ENCODE data around the gene DCAF15. TPM values are rescaled to one million over a fixed set of nuclear protein-coding genes. Genes with fewer than 3 reads are reported as not detected.

DCAF15 gene
- 10 to 100 TPM; 79.3 to 82.6 TPM for total RNA-seq
- polyA plus RNA-seq (ENCODE audit: insufficient read depth, low read depth, low replicate concordance), result 151 TPM
- long read RNA-seq, donor 1, transcript DCAF15-201 (13 exons, 2,278 nt), result major isoform, 10 of 15 reads
- long read RNA-seq, donor 1, partial matches to known transcripts, result 5 of 15 reads
- long read RNA-seq, donor 1, other reads (novel, unspliced or antisense), result 0 of 15 reads
- long read RNA-seq, donor 2, partial matches to known transcripts, result 0 of 4 reads
- long read RNA-seq, donor 2, other reads (novel, unspliced or antisense), result 0 of 4 reads

- H3K4me1 ChIP-seq, result peaks cover 11% of the 10 kb centered on the region
- peak within 1 kb of the TSS; percentile 79 to 85 for H3K27ac ChIP-seq
- intact Hi-C loops (cut with DNase I; ENCODE audit: low total_unique reads), result no loop called here
- H3K4me3 ChIP-seq, result peak within 1 kb of the TSS; percentile 80 to 87
- TF ChIP-seq, protein P1, sequence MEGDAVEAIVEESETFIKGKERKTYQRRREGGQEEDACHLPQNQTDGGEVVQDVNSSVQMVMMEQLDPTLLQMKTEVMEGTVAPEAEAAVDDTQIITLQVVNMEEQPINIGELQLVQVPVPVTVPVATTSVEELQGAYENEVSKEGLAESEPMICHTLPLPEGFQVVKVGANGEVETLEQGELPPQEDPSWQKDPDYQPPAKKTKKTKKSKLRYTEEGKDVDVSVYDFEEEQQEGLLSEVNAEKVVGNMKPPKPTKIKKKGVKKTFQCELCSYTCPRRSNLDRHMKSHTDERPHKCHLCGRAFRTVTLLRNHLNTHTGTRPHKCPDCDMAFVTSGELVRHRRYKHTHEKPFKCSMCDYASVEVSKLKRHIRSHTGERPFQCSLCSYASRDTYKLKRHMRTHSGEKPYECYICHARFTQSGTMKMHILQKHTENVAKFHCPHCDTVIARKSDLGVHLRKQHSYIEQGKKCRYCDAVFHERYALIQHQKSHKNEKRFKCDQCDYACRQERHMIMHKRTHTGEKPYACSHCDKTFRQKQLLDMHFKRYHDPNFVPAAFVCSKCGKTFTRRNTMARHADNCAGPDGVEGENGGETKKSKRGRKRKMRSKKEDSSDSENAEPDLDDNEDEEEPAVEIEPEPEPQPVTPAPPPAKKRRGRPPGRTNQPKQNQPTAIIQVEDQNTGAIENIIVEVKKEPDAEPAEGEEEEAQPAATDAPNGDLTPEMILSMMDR (IDR thresholded peaks at IDR 0.05), result peak in 1 of 3 experiments; percentile 2
- no peak for TF ChIP-seq POLR2A (IDR thresholded peaks at IDR 0.05)
- H3K36me3 ChIP-seq (ENCODE audit: low read depth, missing control alignments), result no peaks in the 10 kb centered on the region
- no peaks in the 10 kb centered on the region for H3K9me3 ChIP-seq
- no peaks in the 10 kb centered on the region for H3K27me3 ChIP-seq
- 0% methylated on average over 30 to 62 of the region's 65 CpGs for WGBS, 2 donors
- peak; percentile 100 for DNase-seq
Observed at GRCh38 chr19:13952154-13952930, at the start of gene DCAF15. DCAF15 (plus strand) TSS chr19:13952509; CDS start chr19:13952513, 4 bp downstream.

GRCh38 chr19:13902993-13903555 lies 49.2 kb upstream of the DCAF15 start:
- H3K4me1 ChIP-seq, result peaks cover 24% of the 10 kb centered on the region
- no peak overlapping the region for H3K4me3 ChIP-seq
- H3K36me3 ChIP-seq (ENCODE audit: low read depth, missing control alignments), result no peaks in the 10 kb centered on the region
- no peaks in the 10 kb centered on the region for H3K27me3 ChIP-seq
- no peak for TF ChIP-seq POLR2A (IDR thresholded peaks at IDR 0.05)
- TF ChIP-seq, protein P1 (IDR thresholded peaks at IDR 0.05), result peak in 1 of 3 experiments; percentile 26
- WGBS, 2 donors, result 70 to 94% methylated on average over 2 to 4 of the region's 4 CpGs
- no peak for DNase-seq
- no peak overlapping the region for H3K27ac ChIP-seq
- intact Hi-C loops (cut with DNase I; ENCODE audit: low total_unique reads), result no loop called here
- no peaks in the 10 kb centered on the region for H3K9me3 ChIP-seq

GRCh38 chr19:13905634-13906520 lies 46.4 kb upstream of the DCAF15 start, which contains the start of the genes BRME1 and CC2D1A:
BRME1 (minus strand) TSS chr19:13906117; CDS start chr19:13904892, 1,225 bp downstream.
CC2D1A (plus strand) TSS chr19:13906201; CDS start chr19:13906442, 241 bp downstream.
- intact Hi-C loops (cut with DNase I; ENCODE audit: low total_unique reads), result no loop called here
- Histone ChIP-seq H3K36me3 (ENCODE audit: low read depth, missing control alignments) (no peaks in the 10 kb centered on the region), H3K27ac (peak within 1 kb of the TSS; percentile 40 to 70), H3K9me3 (no peaks in the 10 kb centered on the region), H3K27me3 (no peaks in the 10 kb centered on the region), H3K4me1 (peaks cover 10% of the 10 kb centered on the region), H3K4me3 (peak within 1 kb of the TSS; percentile 90)
- DNase-seq, result peak; percentile 96
- TF ChIP-seq, protein P1 (IDR thresholded peaks at IDR 0.05), result no peak
- peak; percentile 28 for TF ChIP-seq POLR2A (IDR thresholded peaks at IDR 0.05)
- 5 to 15% methylated on average over 17 to 79 of the region's 86 CpGs for WGBS, 2 donors

DNA sequence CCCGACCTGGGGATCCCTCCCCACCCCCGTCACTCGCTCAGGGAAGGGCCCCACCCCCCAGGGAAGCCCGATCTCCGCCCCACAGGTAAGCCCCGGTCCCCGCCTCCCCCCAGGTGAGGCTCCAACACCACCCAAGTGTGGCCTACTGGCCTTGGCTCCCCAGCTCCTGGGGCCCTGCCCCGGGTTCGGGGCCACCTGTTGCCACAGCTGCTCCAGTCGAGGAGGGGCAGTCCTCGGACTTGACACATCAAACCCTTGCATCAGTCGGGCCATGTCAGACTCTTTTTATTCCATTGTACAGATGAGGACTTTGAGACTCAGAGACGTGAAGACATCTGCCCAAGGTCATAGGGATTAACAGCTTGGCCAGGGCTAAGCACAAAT lies 45.8 kb upstream of the DCAF15 start:
- Histone ChIP-seq H3K27me3 (no peaks in the 10 kb centered on the region), H3K27ac (peak overlapping the region; percentile 40 to 70), H3K36me3 (ENCODE audit: low read depth, missing control alignments) (no peaks in the 10 kb centered on the region), H3K4me1 (peaks cover 10% of the 10 kb centered on the region), H3K9me3 (no peaks in the 10 kb centered on the region), H3K4me3 (peak overlapping the region; percentile 90)
- intact Hi-C loops (cut with DNase I; ENCODE audit: low total_unique reads), result no loop called here
- peak; percentile 27 for DNase-seq
- 0 to 3% methylated on average over 3 to 11 of the region's 13 CpGs for WGBS, 2 donors
- TF ChIP-seq, protein P1 (IDR thresholded peaks at IDR 0.05), result no peak
- no peak for TF ChIP-seq POLR2A (IDR thresholded peaks at IDR 0.05)
